K562 (cell line): Measurements from ENCODE around the gene ARMC12. TPM values are rescaled to one million over a fixed set of nuclear protein-coding genes. Genes with fewer than 3 reads are reported as not detected.

Source experiments
- ATAC-seq: fragments of 200-7000 bp; cut with Tn5 transposase; 3 replicates; pipeline ENCODE4 v1.9.1; 2020; ENCODE audit warnings: moderate library complexity
- BruUV-seq: library from RNA; stranded (reverse); fragments of 400-500 nt; replicated peaks from 2 replicates; lab custom pipeline; 2021; lab: Mats Ljungman, UMichigan
- CTCF ChIA-PET: fragments of 300-600 bp; formaldehyde crosslinking; extraction: SDS; loops from one replicate; lab custom pipeline; 2021; ENCODE audit warnings: low intra/inter-chr PET ratio; lab: Yijun Ruan, JAX
- POLR2A ChIA-PET: fragments of 300-600, 350-650 bp; sonication (Branson Sonifier 250); formaldehyde crosslinking; extraction: SDS; loops from one replicate; lab custom pipeline; 2021; ENCODE audit warnings: antibody characterized with exemption, inconsistent platforms; lab: Yijun Ruan, JAX
- DNase-seq, 4 experiments: peaks; one replicate each; pipeline versions ENCODE4 v3.0.0 to v3.0.0-alpha.2; 2011 to 2018; ENCODE audit warnings: low spot score in 3 of 4, mixed read lengths in 3 of 4; ENCODE audit errors: extremely low read depth in 1 of 4
- FAIRE-seq: peaks from 2 replicates; lab custom pipeline; 2011; peaks lifted over from hg19 to GRCh38; lab: Jason Lieb, UNC
- H2AFZ ChIP-seq: 2 replicates; pipeline ENCODE4 v1.6.0; 2011; ENCODE audit warnings: low read depth, low read length, control low read depth, inconsistent platforms
- H3K27ac ChIP-seq: fragments of 200-600 bp; 3 replicates; pipeline ENCODE4 v1.8.0; 2011; ENCODE audit warnings: low read depth, mild to moderate bottlenecking, control low read depth, inconsistent platforms, low read length, moderate library complexity, mixed read lengths; ENCODE audit errors: extremely low read depth
- H3K27me3 ChIP-seq, 2 experiments: fragments of 300-600 bp in 1 of 2; 2 replicates in 1 of 2; 3 replicates in 1 of 2; pipeline versions ENCODE4 v1.6.0 to v1.8.0; 2011; ENCODE audit warnings: inconsistent platforms in 2 of 2, low read length in 2 of 2, mild to moderate bottlenecking in 1 of 2, mixed read lengths in 1 of 2, moderate library complexity in 1 of 2; ENCODE audit not compliant: control insufficient read depth in 2 of 2, insufficient read depth in 2 of 2
- H3K36me3 ChIP-seq: fragments of 300-600 bp; 3 replicates; pipeline ENCODE4 v1.8.0; 2011; ENCODE audit warnings: mild to moderate bottlenecking, low read length, inconsistent platforms; ENCODE audit not compliant: control insufficient read depth, insufficient read depth
- H3K4me1 ChIP-seq, 2 experiments: fragments of 200-600 bp in 1 of 2; replicated peaks in 1 of 2; 2 replicates in 1 of 2; 3 replicates in 1 of 2; pipeline versions ENCODE4 v1.5.1 to v1.8.0; 2011; ENCODE audit warnings: inconsistent platforms in 2 of 2, low read length in 2 of 2, mild to moderate bottlenecking in 1 of 2, mixed read lengths in 1 of 2, moderate library complexity in 1 of 2; ENCODE audit not compliant: control insufficient read depth in 2 of 2, insufficient read depth in 2 of 2
- H3K4me2 ChIP-seq: 2 replicates; pipeline ENCODE4 v1.6.1; 2011; ENCODE audit warnings: low read length, control low read depth, inconsistent platforms, mixed read lengths; ENCODE audit not compliant: insufficient read depth
- H3K4me3 ChIP-seq: fragments of 200-600 bp; sonication (generic), shearing (Covaris generic); 2 replicates; pipeline ENCODE4 v1.5.1; 2016; ENCODE audit warnings: control low read depth, inconsistent platforms
- H3K79me2 ChIP-seq: fragments of 200-600 bp; 3 replicates; pipeline ENCODE4 v1.8.0; 2011; ENCODE audit warnings: low read length, inconsistent platforms; ENCODE audit not compliant: control insufficient read depth, insufficient read depth
- H3K9ac ChIP-seq, 2 experiments: 2 replicates each; pipeline versions ENCODE4 v1.6.0 to v1.6.1; 2011; ENCODE audit warnings: low read depth in 2 of 2, low read length in 2 of 2, control low read depth in 1 of 2, inconsistent platforms in 1 of 2, mild to moderate bottlenecking in 1 of 2, mixed read lengths in 1 of 2; ENCODE audit not compliant: insufficient read depth in 1 of 2
- H3K9me1 ChIP-seq: one replicate; pipeline ENCODE4 v1.6.0; 2011; ENCODE audit warnings: inconsistent platforms, mild to moderate bottlenecking, low read length, moderate library complexity; ENCODE audit not compliant: control insufficient read depth, insufficient read depth
- H3K9me3 ChIP-seq: replicated peaks from 2 replicates; pipeline ENCODE4 v1.5.1; 2011; ENCODE audit warnings: low read depth, low read length, inconsistent platforms; ENCODE audit not compliant: control insufficient read depth, insufficient read depth
- H4K20me1 ChIP-seq: replicated peaks from 2 replicates; pipeline ENCODE4 v1.6.1; 2011; ENCODE audit warnings: low read length, inconsistent platforms, mixed read lengths; ENCODE audit not compliant: control insufficient read depth, insufficient read depth
- CBX8 ChIP-seq: fragments of 200-600 bp; sonication (generic); IDR thresholded peaks from 2 replicates; pipeline ENCODE4 v1.6.1; 2012; ENCODE audit warnings: borderline replicate concordance, mixed run types, low read depth, mild to moderate bottlenecking, moderate library complexity, mixed read lengths, low read length, control low read depth, inconsistent platforms; ENCODE audit not compliant: poor library complexity, severe bottlenecking; ENCODE audit errors: extremely low read depth
- GATA2 ChIP-seq: sonication (generic); formaldehyde crosslinking; IDR thresholded peaks from 2 replicates; pipeline ENCODE4 v1.4.0; 2020; ENCODE audit warnings: mild to moderate bottlenecking, missing genetic modification reagents
- KDM1A ChIP-seq, 2 experiments: fragments of 450-650 bp; IDR thresholded peaks; 2 replicates each; pipeline ENCODE4 v1.6.1; 2016; ENCODE audit warnings: mild to moderate bottlenecking in 2 of 2
- KLF6 ChIP-seq: fragments of 250-450 bp; sonication (Bioruptor Pico); IDR thresholded peaks from 2 replicates; pipeline ENCODE4 v1.4.0; 2020; ENCODE audit warnings: mild to moderate bottlenecking, moderate library complexity, borderline replicate concordance
- MXD1 ChIP-seq: fragments of 250-450 bp; sonication (Bioruptor Pico); IDR thresholded peaks from 2 replicates; pipeline ENCODE4 v1.8.0; 2021; ENCODE audit warnings: borderline replicate concordance, mild to moderate bottlenecking, moderate library complexity; ENCODE audit not compliant: poor library complexity, severe bottlenecking
- RBM34 ChIP-seq: fragments of 200-400 bp; formaldehyde crosslinking; IDR thresholded peaks from 2 replicates; pipeline ENCODE4 v1.6.1; 2018; ENCODE audit warnings: low read length, borderline replicate concordance; ENCODE audit not compliant: insufficient read depth
- SIN3A ChIP-seq, 2 experiments: fragments of 150-350 bp in 1 of 2; IDR thresholded peaks; 2 replicates each; pipeline ENCODE4 v1.6.1; 2011 to 2016; ENCODE audit warnings: borderline replicate concordance in 2 of 2, low read depth in 2 of 2, low read length in 2 of 2, mild to moderate bottlenecking in 2 of 2, moderate library complexity in 2 of 2; ENCODE audit not compliant: control insufficient read depth in 1 of 2
- THRA ChIP-seq: fragments of 450-650 bp; IDR thresholded peaks from 2 replicates; pipeline ENCODE4 v1.6.1; 2017; ENCODE audit warnings: mild to moderate bottlenecking, moderate library complexity
- THRAP3 ChIP-seq: fragments of 450-650 bp; IDR thresholded peaks from 2 replicates; pipeline ENCODE4 v1.6.1; 2016; ENCODE audit warnings: mild to moderate bottlenecking, inconsistent platforms, borderline replicate concordance
- TOE1 ChIP-seq, 2 experiments: fragments of 450-650 bp in 1 of 2; sonication (generic) in 1 of 2; formaldehyde crosslinking in 1 of 2; IDR thresholded peaks; 2 replicates each; pipeline versions ENCODE4 v1.7.1 to v1.8.0; 2016 to 2022; ENCODE audit warnings: borderline replicate concordance in 2 of 2, mild to moderate bottlenecking in 2 of 2, antibody characterized with exemption in 1 of 2, inconsistent platforms in 1 of 2, low read depth in 1 of 2, missing genetic modification reagents in 1 of 2, moderate library complexity in 1 of 2
- ZNF197 ChIP-seq: fragments of 200-800 bp; sonication (Bioruptor generic); IDR thresholded peaks from 2 replicates; pipeline ENCODE4 v1.6.1; 2016; ENCODE audit warnings: low read depth, missing genetic modification characterization, missing compliant biosample characterization
- ZNF316 ChIP-seq: fragments of 450-650 bp; IDR thresholded peaks from 2 replicates; pipeline ENCODE4 v1.6.1; 2016
- ZNF699 ChIP-seq: fragments of 250-450 bp; sonication (Bioruptor Pico); IDR thresholded peaks from 2 replicates; pipeline ENCODE4 v1.8.0; 2021; ENCODE audit warnings: mild to moderate bottlenecking, moderate library complexity; ENCODE audit not compliant: insufficient replicate concordance
- WGBS: fragments of 100-300 bp; shearing (Covaris generic); methylation state at CpG from one replicate; pipeline ENCODE4 v1.1.6; 2016; ENCODE audit warnings: low coverage, mixed read lengths; ENCODE audit not compliant: insufficient coverage; ENCODE audit errors: missing lambda C conversion rate; 5-methylcytosine and 5-hydroxymethylcytosine counted together
- in situ Hi-C: fragments of 300-500 bp; cut with MboI; formaldehyde crosslinking; loops from 4 replicates; pipeline ENCODE4 v1.15.0; 2018; ENCODE audit warnings: inconsistent platforms, mixed read lengths
- intact Hi-C: fragments of 100-400 bp; cut with micrococcal nuclease; formaldehyde crosslinking; loops from 2 replicates; pipeline ENCODE4 v1.14.2; 2022
- polyA plus RNA-seq, 8 experiments: library from polyadenylated mRNA; depleted of rRNA in 4 of 8; stranded (reverse) in 5 of 8; unstranded in 3 of 8; fragments of >200 nt; fragmentation: Nextera tagmentation in 2 of 8; fragmentation: Illumina TruSeq in 1 of 8; extraction: Ambion mirVana in 2 of 8; extraction: Trizol in 1 of 8; gene quantifications; 2 replicates each; pipeline versions ENCODE4 v1.2.1 to v1.2.3, GENCODE V29; 2011 to 2014; ENCODE audit warnings: inconsistent platforms in 1 of 8, missing spikeins in 1 of 8
- total RNA-seq, 7 experiments: library from RNA; depleted of rRNA in 6 of 7; stranded (reverse); fragments of >200 nt in 6 of 7; fragmentation: Illumina TruSeq in 2 of 7; extraction: Trizol in 2 of 7; gene quantifications; 2 replicates each; pipeline versions ENCODE4 v1.2.1 to v1.2.3, GENCODE V29; 2011 to 2021; ENCODE audit warnings: low replicate concordance in 1 of 7
- TF ChIP-seq, protein P1 (sequence below): IDR thresholded peaks from 2 replicates; pipeline ENCODE4 v1.6.1; 2011; ENCODE audit warnings: borderline replicate concordance, low read depth, mild to moderate bottlenecking, moderate library complexity, low read length; ENCODE audit not compliant: insufficient read depth, poor library complexity, severe bottlenecking
- TF ChIP-seq, protein P2 (sequence below): fragments of 200-800 bp; sonication (Bioruptor generic); IDR thresholded peaks from 2 replicates; pipeline ENCODE4 v1.6.1; 2017; ENCODE audit warnings: missing genetic modification characterization, missing compliant biosample characterization

The ARMC12 gene
- total and polyA plus RNA-seq, 9 of the 15 experiments (the other 6 are each of a cell fraction or from before 2014, with no cell fraction given): 0.09 to 0.58 (median 0.31) TPM; not detected in 3

- peaks cover 8% of the 10 kb centered on the region in 2 experiments; a peak in 3 of 5 replicates for H3K4me1 ChIP-seq
- no peaks in the 10 kb centered on the region for H3K36me3 ChIP-seq
- no peak overlapping the region for H3K4me2 ChIP-seq
- H3K27ac ChIP-seq: no peak overlapping the region
- peak; percentile 37 for FAIRE-seq
- ChIA-PET CTCF (no interaction called here), POLR2A (interaction anchor here (0.9 kb wide), 1 partner anchor 19 kb away, joined by 3 read pairs; no protein-coding TSS in a partner anchor)
- no TSS peak for BruUV-seq
- intact Hi-C loops: no loop called here
- H2AFZ ChIP-seq: no peak overlapping the region
- H4K20me1 ChIP-seq: no peaks in the 10 kb centered on the region
- ATAC-seq: peak; percentile 38; the same call in 2 of the 3 replicates
- 39% methylated on average over 2 of the region's 2 CpGs for WGBS
- H3K79me2 ChIP-seq: no peaks in the 10 kb centered on the region
- H3K9ac ChIP-seq: no peak overlapping the region
- H3K4me3 ChIP-seq: no peak overlapping the region
- no peaks in the 10 kb centered on the region for H3K27me3 ChIP-seq
- DNase-seq: peak; percentile 58 to 63 (median 61)
- peaks cover 4% of the 10 kb centered on the region for H3K9me3 ChIP-seq
- in situ Hi-C loops: no loop called here
- no peaks in the 10 kb centered on the region for H3K9me1 ChIP-seq
- TF ChIP-seq GATA2 (CRISPR knock-in tag) (no peak), SIN3A (IDR thresholded peaks at IDR 0.05; ENCODE audit: borderline replicate concordance in 2 of 2, control insufficient read depth in 1 of 2, low read depth in 2 of 2, low read length in 2 of 2) (no peak), TOE1 (IDR thresholded peaks at IDR 0.05; ENCODE audit: borderline replicate concordance) (no peak), TOE1 (CRISPR knock-in tag; IDR thresholded peaks at IDR 0.05; ENCODE audit: borderline replicate concordance, low read depth) (no peak), ZNF699 (CRISPR knock-in tag) (no peak), THRAP3 (no peak), KLF6 (no peak), CBX8 (no peak), THRA (no peak), KDM1A (IDR thresholded peaks at IDR 0.05) (peak; percentile 67 to 71), RBM34 (no peak), ZNF316 (peak; percentile 72), ZNF197 (CRISPR knock-in tag) (no peak), MXD1 (no peak)
- TF ChIP-seq, protein P1, sequence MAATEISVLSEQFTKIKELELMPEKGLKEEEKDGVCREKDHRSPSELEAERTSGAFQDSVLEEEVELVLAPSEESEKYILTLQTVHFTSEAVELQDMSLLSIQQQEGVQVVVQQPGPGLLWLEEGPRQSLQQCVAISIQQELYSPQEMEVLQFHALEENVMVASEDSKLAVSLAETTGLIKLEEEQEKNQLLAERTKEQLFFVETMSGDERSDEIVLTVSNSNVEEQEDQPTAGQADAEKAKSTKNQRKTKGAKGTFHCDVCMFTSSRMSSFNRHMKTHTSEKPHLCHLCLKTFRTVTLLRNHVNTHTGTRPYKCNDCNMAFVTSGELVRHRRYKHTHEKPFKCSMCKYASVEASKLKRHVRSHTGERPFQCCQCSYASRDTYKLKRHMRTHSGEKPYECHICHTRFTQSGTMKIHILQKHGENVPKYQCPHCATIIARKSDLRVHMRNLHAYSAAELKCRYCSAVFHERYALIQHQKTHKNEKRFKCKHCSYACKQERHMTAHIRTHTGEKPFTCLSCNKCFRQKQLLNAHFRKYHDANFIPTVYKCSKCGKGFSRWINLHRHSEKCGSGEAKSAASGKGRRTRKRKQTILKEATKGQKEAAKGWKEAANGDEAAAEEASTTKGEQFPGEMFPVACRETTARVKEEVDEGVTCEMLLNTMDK: no peak
- TF ChIP-seq, protein P2, sequence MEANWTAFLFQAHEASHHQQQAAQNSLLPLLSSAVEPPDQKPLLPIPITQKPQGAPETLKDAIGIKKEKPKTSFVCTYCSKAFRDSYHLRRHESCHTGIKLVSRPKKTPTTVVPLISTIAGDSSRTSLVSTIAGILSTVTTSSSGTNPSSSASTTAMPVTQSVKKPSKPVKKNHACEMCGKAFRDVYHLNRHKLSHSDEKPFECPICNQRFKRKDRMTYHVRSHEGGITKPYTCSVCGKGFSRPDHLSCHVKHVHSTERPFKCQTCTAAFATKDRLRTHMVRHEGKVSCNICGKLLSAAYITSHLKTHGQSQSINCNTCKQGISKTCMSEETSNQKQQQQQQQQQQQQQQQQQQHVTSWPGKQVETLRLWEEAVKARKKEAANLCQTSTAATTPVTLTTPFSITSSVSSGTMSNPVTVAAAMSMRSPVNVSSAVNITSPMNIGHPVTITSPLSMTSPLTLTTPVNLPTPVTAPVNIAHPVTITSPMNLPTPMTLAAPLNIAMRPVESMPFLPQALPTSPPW (CRISPR knock-in tag): no peak
Measured at GRCh38 chr6:35694462-35694861, 42.4 kb upstream of the ARMC12 start.
